WTC11 (cell line): ENCODE measurements around the gene CLCN7. TPM values are rescaled to one million over a fixed set of nuclear protein-coding genes. Genes with fewer than 3 reads are reported as not detected.

Experiments used
- ATAC-seq: fragments of 200-7000 bp; cut with Tn5 transposase; 2 replicates; pipeline ENCODE4 v1.10.0; 2021; ENCODE audit warnings: mild to moderate bottlenecking, moderate library complexity
- CTCF ChIA-PET: fragments of 300-600 bp; sonication (Branson Sonifier 250); formaldehyde crosslinking; loops from one replicate; lab custom pipeline; 2021; ENCODE audit warnings: antibody characterized with exemption; lab: Charles Lee
- POLR2A ChIA-PET: fragments of 350-600 bp; sonication (Branson Sonifier 250); formaldehyde crosslinking; loops from one replicate; lab custom pipeline; 2021; ENCODE audit warnings: antibody characterized with exemption; lab: Charles Lee
- DNase-seq: peaks from one replicate; pipeline ENCODE4 v3.0.0; 2021; ENCODE audit warnings: low spot score
- H3K27ac Mint-ChIP-seq: 2 replicates; pipeline ENCODE4 v1.8.0; 2021; ENCODE audit warnings: mixed read lengths
- H3K27me3 Mint-ChIP-seq: 2 replicates; pipeline ENCODE4 v1.8.0; 2021; ENCODE audit warnings: low read depth, mild to moderate bottlenecking, moderate library complexity, mixed read lengths
- H3K36me3 Mint-ChIP-seq: 2 replicates; pipeline ENCODE4 v1.8.0; 2021; ENCODE audit warnings: mixed read lengths
- H3K4me1 Mint-ChIP-seq: 2 replicates; pipeline ENCODE4 v1.8.0; 2022; ENCODE audit warnings: mixed read lengths
- H3K4me3 Mint-ChIP-seq: 2 replicates; pipeline ENCODE4 v1.8.0; 2021; ENCODE audit warnings: mild to moderate bottlenecking, moderate library complexity, mixed read lengths
- H3K9me3 Mint-ChIP-seq: 2 replicates; pipeline ENCODE4 v1.8.0; 2021; ENCODE audit warnings: mixed read lengths
- CBFB ChIP-seq: sonication (generic); formaldehyde crosslinking; IDR thresholded peaks from 2 replicates; pipeline ENCODE4 v1.8.1; 2022; ENCODE audit warnings: mild to moderate bottlenecking, low read depth, missing genetic modification reagents
- ELF4 ChIP-seq: sonication (generic); formaldehyde crosslinking; IDR thresholded peaks from 2 replicates; pipeline ENCODE4 v1.8.1; 2022; ENCODE audit warnings: low read depth, mild to moderate bottlenecking, moderate library complexity, missing genetic modification reagents
- FOXJ3 ChIP-seq: sonication (generic); formaldehyde crosslinking; IDR thresholded peaks from 2 replicates; pipeline ENCODE4 v1.9.0; 2021; ENCODE audit warnings: missing genetic modification reagents, mild to moderate bottlenecking, borderline replicate concordance
- KAT7 ChIP-seq: sonication (generic); formaldehyde crosslinking; IDR thresholded peaks from 2 replicates; pipeline ENCODE4 v1.8.1; 2023; ENCODE audit warnings: missing genetic modification reagents, mild to moderate bottlenecking, borderline replicate concordance
- NR3C1 ChIP-seq: sonication (generic); formaldehyde crosslinking; conservative IDR thresholded peaks from 2 replicates; pipeline ENCODE4 v1.8.1; 2023; ENCODE audit warnings: low read depth, mild to moderate bottlenecking, missing genetic modification reagents
- RORB ChIP-seq: fragments of 250-450 bp; sonication (Bioruptor Pico); IDR thresholded peaks from 2 replicates; pipeline ENCODE4 v1.9.0; 2021; ENCODE audit warnings: mild to moderate bottlenecking
- SOX15 ChIP-seq: fragments of 250-450 bp; sonication (Bioruptor Pico); IDR thresholded peaks from 2 replicates; pipeline ENCODE4 v1.9.0; 2021; ENCODE audit warnings: mild to moderate bottlenecking
- TCF7 ChIP-seq: sonication (generic); formaldehyde crosslinking; IDR thresholded peaks from 2 replicates; pipeline ENCODE4 v1.8.0; 2022; ENCODE audit warnings: mild to moderate bottlenecking, low read depth, missing genetic modification reagents, moderate library complexity
- TEAD4 ChIP-seq: sonication (generic); formaldehyde crosslinking; IDR thresholded peaks from 2 replicates; pipeline ENCODE4 v1.8.0; 2022; ENCODE audit warnings: mild to moderate bottlenecking, missing genetic modification reagents
- TP53 ChIP-seq: sonication (generic); formaldehyde crosslinking; IDR thresholded peaks from 2 replicates; pipeline ENCODE4 v1.8.1; 2023; ENCODE audit warnings: mild to moderate bottlenecking, missing genetic modification reagents
- ZNF121 ChIP-seq: sonication (generic); formaldehyde crosslinking; IDR thresholded peaks from 2 replicates; pipeline ENCODE4 v1.8.0; 2023; ENCODE audit warnings: missing genetic modification reagents
- ZNF416 ChIP-seq: fragments of 250-450 bp; sonication (Bioruptor Pico); IDR thresholded peaks from 2 replicates; pipeline ENCODE4 v1.9.0; 2021; ENCODE audit warnings: mild to moderate bottlenecking, inconsistent platforms
- total RNA-seq: library from RNA; stranded (reverse); gene quantifications from 3 replicates; pipeline ENCODE4 v1.2.3, GENCODE V29; 2021
- TF ChIP-seq, protein P1 (sequence below): fragments of 250-450 bp; sonication (Bioruptor Pico); IDR thresholded peaks from 2 replicates; pipeline ENCODE4 v1.9.0; 2021; ENCODE audit warnings: mild to moderate bottlenecking, borderline replicate concordance
- TF ChIP-seq, protein P2 (sequence below): sonication (generic); formaldehyde crosslinking; IDR thresholded peaks from 2 replicates; pipeline ENCODE4 v1.8.1; 2022; ENCODE audit warnings: missing genetic modification reagents, borderline replicate concordance
- TF ChIP-seq, protein P3 (sequence below): sonication (generic); formaldehyde crosslinking; IDR thresholded peaks from 2 replicates; pipeline ENCODE4 v1.8.1; 2023; ENCODE audit warnings: mild to moderate bottlenecking, missing genetic modification reagents
- TF ChIP-seq, protein P4 (sequence below): sonication (generic); formaldehyde crosslinking; IDR thresholded peaks from 2 replicates; pipeline ENCODE4 v1.8.1; 2023; ENCODE audit warnings: mild to moderate bottlenecking, missing genetic modification reagents, borderline replicate concordance

The CLCN7 gene
- total RNA-seq, 1 experiment from 2014 or later, result 94.1 TPM

DNA sequence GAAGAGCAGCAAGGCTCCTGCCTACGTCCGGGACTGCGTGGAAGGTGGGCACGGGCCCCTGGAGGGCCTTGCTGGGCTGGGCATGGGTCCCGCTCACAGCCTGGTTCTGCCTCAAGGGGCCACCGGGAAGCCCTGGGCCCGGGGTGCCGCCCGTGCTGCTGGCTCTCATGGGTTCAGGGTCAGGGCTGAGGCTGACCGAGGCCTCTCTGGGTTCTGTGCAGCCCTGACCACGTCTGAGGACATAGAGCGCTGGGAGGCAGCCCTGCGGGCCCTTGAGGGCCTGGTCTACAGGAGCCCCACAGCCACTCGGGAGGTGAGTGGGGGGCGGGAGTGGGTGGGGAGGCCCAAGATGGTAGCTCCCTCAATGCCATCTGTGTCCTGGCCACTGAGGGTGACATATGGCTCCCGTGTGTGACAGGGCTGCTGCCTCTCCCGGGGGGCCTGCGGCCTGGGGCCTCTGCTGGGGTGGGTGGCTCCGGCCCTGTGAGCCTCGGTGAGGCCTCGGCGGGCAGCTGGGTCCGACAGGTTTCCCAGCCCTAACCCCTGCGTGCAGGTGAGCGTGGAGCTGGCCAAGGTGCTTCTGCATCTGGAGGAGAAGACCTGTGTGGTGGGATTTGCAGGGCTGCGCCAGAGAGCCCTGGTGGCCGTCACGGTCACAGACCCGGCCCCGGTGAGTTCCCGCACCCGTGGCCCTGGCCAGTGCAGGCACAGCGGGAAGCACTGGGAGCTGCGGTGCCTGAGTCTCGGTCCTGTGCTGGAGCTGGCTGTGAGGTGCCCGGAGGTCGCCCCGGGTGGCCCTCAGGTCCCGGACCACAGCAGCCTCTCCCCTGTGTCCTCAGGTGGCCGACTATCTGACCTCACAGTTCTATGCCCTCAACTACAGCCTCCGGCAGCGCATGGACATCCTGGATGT is 27.5 kb upstream of the CLCN7 start:
- DNase-seq (no peak), ATAC-seq (no peak)
- ChIA-PET POLR2A (no interaction called here), CTCF (no interaction called here)
- H3K4me3 Mint-ChIP-seq, result no peak overlapping the region
- no peak overlapping the region for H3K27ac Mint-ChIP-seq
- TF ChIP-seq RORB (CRISPR knock-in tag) (no peak), KAT7 (CRISPR knock-in tag) (no peak), ELF4 (no peak), FOXJ3 (CRISPR knock-in tag) (no peak), TEAD4 (no peak), TP53 (CRISPR knock-in tag) (no peak)
- TF ChIP-seq, protein P1, sequence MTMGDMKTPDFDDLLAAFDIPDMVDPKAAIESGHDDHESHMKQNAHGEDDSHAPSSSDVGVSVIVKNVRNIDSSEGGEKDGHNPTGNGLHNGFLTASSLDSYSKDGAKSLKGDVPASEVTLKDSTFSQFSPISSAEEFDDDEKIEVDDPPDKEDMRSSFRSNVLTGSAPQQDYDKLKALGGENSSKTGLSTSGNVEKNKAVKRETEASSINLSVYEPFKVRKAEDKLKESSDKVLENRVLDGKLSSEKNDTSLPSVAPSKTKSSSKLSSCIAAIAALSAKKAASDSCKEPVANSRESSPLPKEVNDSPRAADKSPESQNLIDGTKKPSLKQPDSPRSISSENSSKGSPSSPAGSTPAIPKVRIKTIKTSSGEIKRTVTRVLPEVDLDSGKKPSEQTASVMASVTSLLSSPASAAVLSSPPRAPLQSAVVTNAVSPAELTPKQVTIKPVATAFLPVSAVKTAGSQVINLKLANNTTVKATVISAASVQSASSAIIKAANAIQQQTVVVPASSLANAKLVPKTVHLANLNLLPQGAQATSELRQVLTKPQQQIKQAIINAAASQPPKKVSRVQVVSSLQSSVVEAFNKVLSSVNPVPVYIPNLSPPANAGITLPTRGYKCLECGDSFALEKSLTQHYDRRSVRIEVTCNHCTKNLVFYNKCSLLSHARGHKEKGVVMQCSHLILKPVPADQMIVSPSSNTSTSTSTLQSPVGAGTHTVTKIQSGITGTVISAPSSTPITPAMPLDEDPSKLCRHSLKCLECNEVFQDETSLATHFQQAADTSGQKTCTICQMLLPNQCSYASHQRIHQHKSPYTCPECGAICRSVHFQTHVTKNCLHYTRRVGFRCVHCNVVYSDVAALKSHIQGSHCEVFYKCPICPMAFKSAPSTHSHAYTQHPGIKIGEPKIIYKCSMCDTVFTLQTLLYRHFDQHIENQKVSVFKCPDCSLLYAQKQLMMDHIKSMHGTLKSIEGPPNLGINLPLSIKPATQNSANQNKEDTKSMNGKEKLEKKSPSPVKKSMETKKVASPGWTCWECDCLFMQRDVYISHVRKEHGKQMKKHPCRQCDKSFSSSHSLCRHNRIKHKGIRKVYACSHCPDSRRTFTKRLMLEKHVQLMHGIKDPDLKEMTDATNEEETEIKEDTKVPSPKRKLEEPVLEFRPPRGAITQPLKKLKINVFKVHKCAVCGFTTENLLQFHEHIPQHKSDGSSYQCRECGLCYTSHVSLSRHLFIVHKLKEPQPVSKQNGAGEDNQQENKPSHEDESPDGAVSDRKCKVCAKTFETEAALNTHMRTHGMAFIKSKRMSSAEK (CRISPR knock-in tag), result no peak
- H3K36me3 Mint-ChIP-seq, result peaks cover 21% of the 10 kb centered on the region
- no peaks in the 10 kb centered on the region for H3K4me1 Mint-ChIP-seq
- no peaks in the 10 kb centered on the region for H3K27me3 Mint-ChIP-seq
- H3K9me3 Mint-ChIP-seq, result no peaks in the 10 kb centered on the region

DNA sequence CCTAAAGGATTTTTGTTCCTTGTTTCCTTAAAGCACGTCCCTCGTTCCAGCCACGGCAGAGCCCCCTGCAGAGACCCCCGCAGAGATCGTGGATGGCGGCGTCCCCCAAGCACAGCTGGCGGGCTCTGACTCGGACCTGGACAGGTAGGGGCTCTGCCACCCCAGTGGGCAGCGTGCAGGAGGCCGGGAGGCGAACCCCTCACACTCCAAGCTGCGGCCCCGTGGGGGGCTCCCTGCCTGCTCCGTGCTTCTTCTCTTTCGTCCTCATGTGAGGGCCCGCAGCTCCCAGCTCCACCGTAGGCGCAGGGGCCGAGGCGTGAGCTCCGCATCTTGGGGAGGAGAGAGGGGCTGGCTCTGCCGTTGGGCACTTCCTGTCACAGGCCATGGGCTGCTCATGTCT is 26.8 kb upstream of the CLCN7 start:
- ChIA-PET CTCF (no interaction called here), POLR2A (no interaction called here)
- DNase-seq, result no peak
- Mint-ChIP-seq H3K9me3 (no peaks in the 10 kb centered on the region), H3K27ac (no peak overlapping the region), H3K4me1 (no peaks in the 10 kb centered on the region), H3K27me3 (no peaks in the 10 kb centered on the region), H3K4me3 (no peak overlapping the region), H3K36me3 (peaks cover 21% of the 10 kb centered on the region)
- TF ChIP-seq, protein P2, sequence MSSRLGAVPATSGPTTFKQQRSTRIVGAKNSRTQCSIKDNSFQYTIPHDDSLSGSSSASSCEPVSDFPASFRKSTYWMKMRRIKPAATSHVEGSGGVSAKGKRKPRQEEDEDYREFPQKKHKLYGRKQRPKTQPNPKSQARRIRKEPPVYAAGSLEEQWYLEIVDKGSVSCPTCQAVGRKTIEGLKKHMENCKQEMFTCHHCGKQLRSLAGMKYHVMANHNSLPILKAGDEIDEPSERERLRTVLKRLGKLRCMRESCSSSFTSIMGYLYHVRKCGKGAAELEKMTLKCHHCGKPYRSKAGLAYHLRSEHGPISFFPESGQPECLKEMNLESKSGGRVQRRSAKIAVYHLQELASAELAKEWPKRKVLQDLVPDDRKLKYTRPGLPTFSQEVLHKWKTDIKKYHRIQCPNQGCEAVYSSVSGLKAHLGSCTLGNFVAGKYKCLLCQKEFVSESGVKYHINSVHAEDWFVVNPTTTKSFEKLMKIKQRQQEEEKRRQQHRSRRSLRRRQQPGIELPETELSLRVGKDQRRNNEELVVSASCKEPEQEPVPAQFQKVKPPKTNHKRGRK (CRISPR knock-in tag), result no peak
- TF ChIP-seq TCF7 (no peak), NR3C1 (CRISPR knock-in tag) (no peak), KAT7 (CRISPR knock-in tag) (no peak)
- no peak for ATAC-seq

DNA sequence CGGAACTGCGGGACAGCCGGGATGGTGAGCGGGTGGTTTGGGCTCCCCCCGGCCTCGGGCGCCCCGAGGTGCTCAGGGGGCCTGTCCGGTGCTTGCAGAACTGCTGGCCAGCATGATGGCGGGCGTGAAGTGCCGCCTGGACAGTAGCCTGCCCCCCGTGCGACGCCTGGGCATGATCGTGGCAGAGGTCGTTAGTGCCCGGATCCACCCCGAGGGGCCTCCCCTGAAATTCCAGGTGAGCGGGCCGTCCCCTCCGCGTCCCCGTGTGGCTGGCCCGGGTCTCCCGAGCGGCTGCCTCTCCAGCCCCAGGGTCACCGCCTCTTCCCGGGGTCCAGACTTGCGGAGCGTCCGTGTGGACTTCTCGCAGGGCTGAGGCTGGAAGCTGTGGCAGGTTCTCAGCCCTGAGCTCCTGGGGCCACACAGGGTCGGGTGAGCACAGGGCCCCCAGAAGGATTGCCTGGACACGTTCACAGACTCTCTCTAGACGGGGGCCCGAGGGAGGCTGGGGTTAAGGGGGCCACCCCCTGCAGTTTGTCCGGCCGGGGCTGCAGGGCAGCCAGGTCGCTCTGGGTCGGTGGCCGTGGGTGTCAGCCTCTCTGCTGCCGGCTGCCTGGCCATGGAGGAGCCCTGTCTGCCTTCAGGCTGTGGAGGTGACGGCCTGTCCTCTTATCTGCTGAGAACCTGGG is 25.8 kb upstream of the CLCN7 start:
- Mint-ChIP-seq H3K4me3 (no peak overlapping the region), H3K27me3 (no peaks in the 10 kb centered on the region), H3K36me3 (peaks cover 18% of the 10 kb centered on the region), H3K9me3 (no peaks in the 10 kb centered on the region), H3K27ac (no peak overlapping the region), H3K4me1 (no peaks in the 10 kb centered on the region)
- CTCF ChIA-PET, result interaction anchor here (1.3 kb wide), 1 partner anchor 43 kb away, joined by 3 read pairs; no protein-coding TSS in a partner anchor
- DNase-seq, result no peak
- POLR2A ChIA-PET, result no interaction called here
- no peak for ATAC-seq
- TF ChIP-seq ZNF121, result no peak
- no peak for TF ChIP-seq CBFB
- TF ChIP-seq, protein P3, sequence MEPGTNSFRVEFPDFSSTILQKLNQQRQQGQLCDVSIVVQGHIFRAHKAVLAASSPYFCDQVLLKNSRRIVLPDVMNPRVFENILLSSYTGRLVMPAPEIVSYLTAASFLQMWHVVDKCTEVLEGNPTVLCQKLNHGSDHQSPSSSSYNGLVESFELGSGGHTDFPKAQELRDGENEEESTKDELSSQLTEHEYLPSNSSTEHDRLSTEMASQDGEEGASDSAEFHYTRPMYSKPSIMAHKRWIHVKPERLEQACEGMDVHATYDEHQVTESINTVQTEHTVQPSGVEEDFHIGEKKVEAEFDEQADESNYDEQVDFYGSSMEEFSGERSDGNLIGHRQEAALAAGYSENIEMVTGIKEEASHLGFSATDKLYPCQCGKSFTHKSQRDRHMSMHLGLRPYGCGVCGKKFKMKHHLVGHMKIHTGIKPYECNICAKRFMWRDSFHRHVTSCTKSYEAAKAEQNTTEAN, result no peak
- no peak for TF ChIP-seq SOX15 (CRISPR knock-in tag)
- TF ChIP-seq, protein P4, sequence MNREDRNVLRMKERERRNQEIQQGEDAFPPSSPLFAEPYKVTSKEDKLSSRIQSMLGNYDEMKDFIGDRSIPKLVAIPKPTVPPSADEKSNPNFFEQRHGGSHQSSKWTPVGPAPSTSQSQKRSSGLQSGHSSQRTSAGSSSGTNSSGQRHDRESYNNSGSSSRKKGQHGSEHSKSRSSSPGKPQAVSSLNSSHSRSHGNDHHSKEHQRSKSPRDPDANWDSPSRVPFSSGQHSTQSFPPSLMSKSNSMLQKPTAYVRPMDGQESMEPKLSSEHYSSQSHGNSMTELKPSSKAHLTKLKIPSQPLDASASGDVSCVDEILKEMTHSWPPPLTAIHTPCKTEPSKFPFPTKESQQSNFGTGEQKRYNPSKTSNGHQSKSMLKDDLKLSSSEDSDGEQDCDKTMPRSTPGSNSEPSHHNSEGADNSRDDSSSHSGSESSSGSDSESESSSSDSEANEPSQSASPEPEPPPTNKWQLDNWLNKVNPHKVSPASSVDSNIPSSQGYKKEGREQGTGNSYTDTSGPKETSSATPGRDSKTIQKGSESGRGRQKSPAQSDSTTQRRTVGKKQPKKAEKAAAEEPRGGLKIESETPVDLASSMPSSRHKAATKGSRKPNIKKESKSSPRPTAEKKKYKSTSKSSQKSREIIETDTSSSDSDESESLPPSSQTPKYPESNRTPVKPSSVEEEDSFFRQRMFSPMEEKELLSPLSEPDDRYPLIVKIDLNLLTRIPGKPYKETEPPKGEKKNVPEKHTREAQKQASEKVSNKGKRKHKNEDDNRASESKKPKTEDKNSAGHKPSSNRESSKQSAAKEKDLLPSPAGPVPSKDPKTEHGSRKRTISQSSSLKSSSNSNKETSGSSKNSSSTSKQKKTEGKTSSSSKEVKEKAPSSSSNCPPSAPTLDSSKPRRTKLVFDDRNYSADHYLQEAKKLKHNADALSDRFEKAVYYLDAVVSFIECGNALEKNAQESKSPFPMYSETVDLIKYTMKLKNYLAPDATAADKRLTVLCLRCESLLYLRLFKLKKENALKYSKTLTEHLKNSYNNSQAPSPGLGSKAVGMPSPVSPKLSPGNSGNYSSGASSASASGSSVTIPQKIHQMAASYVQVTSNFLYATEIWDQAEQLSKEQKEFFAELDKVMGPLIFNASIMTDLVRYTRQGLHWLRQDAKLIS, result no peak
- TF ChIP-seq, protein P2 (CRISPR knock-in tag), result no peak
- no peak for TF ChIP-seq FOXJ3 (CRISPR knock-in tag)
- TF ChIP-seq ZNF416 (CRISPR knock-in tag), result no peak
